Measurements from ENCODE around the gene TOMM70. TPM values are rescaled to one million over a fixed set of nuclear protein-coding genes. Genes with fewer than 3 reads are reported as not detected.
"Not testable (repeated sequence)": the region's sequence is repeated elsewhere in the genome, so short reads cannot be mapped to it uniquely, and the experiment has no call there.

Gene TOMM70
- 81.8 and 91.7 TPM in 2 replicates for total RNA-seq (2014; rRNA removed; shearing (Covaris generic))

GRCh38 chr3:100400780-100401673 lies at the start of gene TOMM70, which contains the start of gene LNP1:
TOMM70 (minus strand) TSS chr3:100401089; CDS start chr3:100400949, 140 bp downstream.
LNP1 (plus strand) TSS chr3:100401539; CDS start chr3:100429730, 28,191 bp downstream.
- DNase-seq (ENCODE audit: low spot score) = peak; percentile 99

- DNase-seq (ENCODE audit: low spot score) = no peak
These were observed 48.3 kb upstream of the TOMM70 start for GRCh38 chr3:100449214-100449613.

- no peak for DNase-seq (ENCODE audit: low spot score)
These were observed 47.2 kb upstream of the TOMM70 start for GRCh38 chr3:100448079-100448478.

GRCh38 chr3:100447067-100447466 lies 46.2 kb upstream of the TOMM70 start:
- not testable (repeated sequence) for DNase-seq (ENCODE audit: low spot score)

GRCh38 chr3:100443690-100444089 lies 42.8 kb upstream of the TOMM70 start:
- DNase-seq (ENCODE audit: low spot score) = no peak

GRCh38 chr3:100440895-100441294 lies 40.0 kb upstream of the TOMM70 start:
- no peak for DNase-seq (ENCODE audit: low spot score)

GRCh38 chr3:100438623-100438974 lies 37.7 kb upstream of the TOMM70 start:
- no peak for DNase-seq (ENCODE audit: low spot score)

GRCh38 chr3:100437721-100438622 lies 37.1 kb upstream of the TOMM70 start:
- no peak for DNase-seq (ENCODE audit: low spot score)

GRCh38 chr3:100436951-100437350 lies 36.1 kb upstream of the TOMM70 start:
- DNase-seq (ENCODE audit: low spot score) = no peak

- no peak for DNase-seq (ENCODE audit: low spot score)
These were observed 28.4 kb upstream of the TOMM70 start for GRCh38 chr3:100429187-100429716.

GRCh38 chr3:100427699-100428098 lies 26.8 kb upstream of the TOMM70 start:
- DNase-seq (ENCODE audit: low spot score) = no peak

GRCh38 chr3:100426067-100426682 lies 25.3 kb upstream of the TOMM70 start:
- DNase-seq (ENCODE audit: low spot score) = no peak

- DNase-seq (ENCODE audit: low spot score) = peak; percentile 6
These were observed 24.4 kb upstream of the TOMM70 start for GRCh38 chr3:100425316-100425715.

- DNase-seq (ENCODE audit: low spot score) = no peak
These were observed 23.4 kb upstream of the TOMM70 start for GRCh38 chr3:100424261-100424660.

- no peak for DNase-seq (ENCODE audit: low spot score)
These were observed 22.7 kb upstream of the TOMM70 start for GRCh38 chr3:100423611-100424010.

- no peak for DNase-seq (ENCODE audit: low spot score)
These were observed 20.0 kb upstream of the TOMM70 start for GRCh38 chr3:100420885-100421284.

GRCh38 chr3:100419406-100419805 lies 18.5 kb upstream of the TOMM70 start:
- DNase-seq (ENCODE audit: low spot score) = no peak

GRCh38 chr3:100416863-100417262 lies 16.0 kb upstream of the TOMM70 start:
- no peak for DNase-seq (ENCODE audit: low spot score)

GRCh38 chr3:100416176-100416575 lies 15.3 kb upstream of the TOMM70 start:
- DNase-seq (ENCODE audit: low spot score) = no peak

GRCh38 chr3:100413613-100414012 lies 12.7 kb upstream of the TOMM70 start:
- no peak for DNase-seq (ENCODE audit: low spot score)

GRCh38 chr3:100412912-100413590 lies 12.2 kb upstream of the TOMM70 start:
- no peak for DNase-seq (ENCODE audit: low spot score)
